Astrocyte (in vitro differentiated cells and primary cell): ENCODE data around the gene EPB41L4B. TPM values are rescaled to one million over a fixed set of nuclear protein-coding genes. Genes with fewer than 3 reads are reported as not detected.

ENCODE experiments used
- DNase-seq: peaks from one replicate; pipeline ENCODE4 v3.0.0-alpha.2; 2010; ENCODE audit warnings: low read depth
- FAIRE-seq: peaks from 2 replicates; lab custom pipeline; 2011; peaks lifted over from hg19 to GRCh38; lab: Jason Lieb, UNC
- H2AFZ ChIP-seq: 2 replicates; pipeline ENCODE4 v1.6.0; 2012; ENCODE audit warnings: low read depth, low read length, inconsistent platforms
- H3K27ac ChIP-seq: 2 replicates; pipeline ENCODE4 v1.5.1; 2011; ENCODE audit warnings: low read depth, low read length, inconsistent platforms
- H3K27me3 ChIP-seq: 2 replicates; pipeline ENCODE4 v1.6.0; 2011; ENCODE audit warnings: low read length, inconsistent platforms; ENCODE audit not compliant: insufficient read depth
- H3K36me3 ChIP-seq: 2 replicates; pipeline ENCODE4 v1.5.1; 2011; ENCODE audit warnings: low read length, inconsistent platforms; ENCODE audit not compliant: insufficient read depth
- H3K4me1 ChIP-seq: 2 replicates; pipeline ENCODE4 v1.5.1; 2011; ENCODE audit warnings: low read length, inconsistent platforms; ENCODE audit not compliant: insufficient read depth
- H3K4me2 ChIP-seq: 2 replicates; pipeline ENCODE4 v1.6.0; 2012; ENCODE audit warnings: low read length, inconsistent platforms
- H3K4me3 ChIP-seq: 2 replicates; pipeline ENCODE4 v1.5.1; 2011; ENCODE audit warnings: low read depth, mild to moderate bottlenecking, low read length, inconsistent platforms; ENCODE audit not compliant: insufficient read depth
- H3K79me2 ChIP-seq: 2 replicates; pipeline ENCODE4 v1.6.0; 2012; ENCODE audit warnings: mild to moderate bottlenecking, low read length, inconsistent platforms; ENCODE audit not compliant: insufficient read depth
- H3K9ac ChIP-seq: 2 replicates; pipeline ENCODE4 v1.6.0; 2012; ENCODE audit warnings: mild to moderate bottlenecking, low read length, inconsistent platforms
- H3K9me3 ChIP-seq: 2 replicates; pipeline ENCODE4 v1.5.1; 2012; ENCODE audit warnings: low read depth, mild to moderate bottlenecking, low read length, inconsistent platforms; ENCODE audit not compliant: insufficient read depth
- H4K20me1 ChIP-seq: 2 replicates; pipeline ENCODE4 v1.6.0; 2012; ENCODE audit warnings: low read length, inconsistent platforms; ENCODE audit not compliant: insufficient read depth
- H3K27ac Mint-ChIP-seq: one replicate; pipeline ENCODE4 v1.8.0; 2021; ENCODE audit warnings: mild to moderate bottlenecking, mixed read lengths; ENCODE audit not compliant: unreplicated experiment
- H3K27me3 Mint-ChIP-seq: one replicate; pipeline ENCODE4 v1.8.0; 2021; ENCODE audit warnings: low read depth, mixed read lengths; ENCODE audit not compliant: unreplicated experiment
- H3K36me3 Mint-ChIP-seq: one replicate; pipeline ENCODE4 v1.8.0; 2021; ENCODE audit warnings: low read depth, mixed read lengths; ENCODE audit not compliant: unreplicated experiment
- H3K4me1 Mint-ChIP-seq: one replicate; pipeline ENCODE4 v1.8.0; 2021; ENCODE audit warnings: low read depth, mixed read lengths; ENCODE audit not compliant: unreplicated experiment
- H3K4me3 Mint-ChIP-seq: one replicate; pipeline ENCODE4 v1.8.0; 2021; ENCODE audit warnings: mild to moderate bottlenecking, moderate library complexity, mixed read lengths; ENCODE audit not compliant: unreplicated experiment
- H3K9me3 Mint-ChIP-seq: one replicate; pipeline ENCODE4 v1.8.0; 2021; ENCODE audit warnings: mild to moderate bottlenecking, mixed read lengths; ENCODE audit not compliant: unreplicated experiment
- EZH2 ChIP-seq: IDR thresholded peaks from 2 replicates; pipeline ENCODE4 v1.6.1; 2012; ENCODE audit warnings: mild to moderate bottlenecking, low read length, inconsistent platforms; ENCODE audit not compliant: insufficient read depth
- total RNA-seq: library from RNA; stranded (reverse); gene quantifications from 2 replicates; pipeline ENCODE4 v1.2.1, GENCODE V29; 2021
- TF ChIP-seq, protein P1 (sequence below): IDR thresholded peaks from 2 replicates; pipeline ENCODE4 v1.5.1; 2011; ENCODE audit warnings: low read depth, mild to moderate bottlenecking, inconsistent platforms, low read length, moderate library complexity; ENCODE audit not compliant: insufficient read depth

EPB41L4B gene
- total RNA-seq, 1 donor from 2014 or later = 2.0 TPM

- no peak for FAIRE-seq
- TF ChIP-seq EZH2 = no peak
- TF ChIP-seq, protein P1, sequence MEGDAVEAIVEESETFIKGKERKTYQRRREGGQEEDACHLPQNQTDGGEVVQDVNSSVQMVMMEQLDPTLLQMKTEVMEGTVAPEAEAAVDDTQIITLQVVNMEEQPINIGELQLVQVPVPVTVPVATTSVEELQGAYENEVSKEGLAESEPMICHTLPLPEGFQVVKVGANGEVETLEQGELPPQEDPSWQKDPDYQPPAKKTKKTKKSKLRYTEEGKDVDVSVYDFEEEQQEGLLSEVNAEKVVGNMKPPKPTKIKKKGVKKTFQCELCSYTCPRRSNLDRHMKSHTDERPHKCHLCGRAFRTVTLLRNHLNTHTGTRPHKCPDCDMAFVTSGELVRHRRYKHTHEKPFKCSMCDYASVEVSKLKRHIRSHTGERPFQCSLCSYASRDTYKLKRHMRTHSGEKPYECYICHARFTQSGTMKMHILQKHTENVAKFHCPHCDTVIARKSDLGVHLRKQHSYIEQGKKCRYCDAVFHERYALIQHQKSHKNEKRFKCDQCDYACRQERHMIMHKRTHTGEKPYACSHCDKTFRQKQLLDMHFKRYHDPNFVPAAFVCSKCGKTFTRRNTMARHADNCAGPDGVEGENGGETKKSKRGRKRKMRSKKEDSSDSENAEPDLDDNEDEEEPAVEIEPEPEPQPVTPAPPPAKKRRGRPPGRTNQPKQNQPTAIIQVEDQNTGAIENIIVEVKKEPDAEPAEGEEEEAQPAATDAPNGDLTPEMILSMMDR = no peak
- no peaks in the 10 kb centered on the region for H4K20me1 ChIP-seq
- no peak overlapping the region for H2AFZ ChIP-seq
- no peak overlapping the region for H3K4me2 ChIP-seq
- no peak overlapping the region for H3K27ac ChIP-seq
- Mint-ChIP-seq H3K4me3 (no peak overlapping the region), H3K27me3 (peaks cover 20% of the 10 kb centered on the region), H3K27ac (no peak overlapping the region), H3K36me3 (no peaks in the 10 kb centered on the region), H3K4me1 (no peaks in the 10 kb centered on the region), H3K9me3 (no peaks in the 10 kb centered on the region)
- no peak for DNase-seq
- no peaks in the 10 kb centered on the region for H3K36me3 ChIP-seq
- H3K27me3 ChIP-seq = peaks cover 2% of the 10 kb centered on the region
- no peak overlapping the region for H3K4me3 ChIP-seq
- H3K9ac ChIP-seq = no peak overlapping the region
- H3K9me3 ChIP-seq = no peaks in the 10 kb centered on the region
- no peaks in the 10 kb centered on the region for H3K4me1 ChIP-seq
- no peaks in the 10 kb centered on the region for H3K79me2 ChIP-seq
Measured at GRCh38 chr9:109303900-109304299, 17.0 kb downstream of the EPB41L4B start.

DNA sequence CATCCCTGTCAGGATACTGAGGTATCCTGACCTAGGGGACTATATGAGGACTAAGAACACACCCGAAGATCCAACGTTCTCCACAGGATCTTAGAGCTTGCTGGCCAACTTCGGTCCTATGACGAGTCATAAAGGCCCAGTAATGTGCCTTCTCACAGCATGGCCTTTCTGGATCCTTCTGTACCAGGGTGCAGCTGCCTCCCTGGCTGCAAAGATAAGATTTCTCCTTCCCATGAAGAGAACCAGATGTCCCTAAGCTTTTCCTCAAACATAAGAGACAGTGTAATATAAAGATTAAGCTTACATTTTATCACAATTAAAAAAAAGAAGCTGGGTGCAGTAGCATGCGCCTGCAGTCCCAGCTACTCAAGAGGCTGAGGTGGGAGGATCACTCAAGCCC lies 18.3 kb downstream of the EPB41L4B start:
- no peaks in the 10 kb centered on the region for H3K36me3 Mint-ChIP-seq
- H3K79me2 ChIP-seq = no peaks in the 10 kb centered on the region
- no peak overlapping the region for H3K4me2 ChIP-seq
- no peak overlapping the region for H3K9ac ChIP-seq
- no peak overlapping the region for H3K4me3 Mint-ChIP-seq
- no peak overlapping the region for H2AFZ ChIP-seq
- H3K27me3 Mint-ChIP-seq = peaks cover 16% of the 10 kb centered on the region
- H3K9me3 ChIP-seq = no peaks in the 10 kb centered on the region
- DNase-seq (no peak), FAIRE-seq (no peak)
- peaks cover 2% of the 10 kb centered on the region for H3K27me3 ChIP-seq
- no peak overlapping the region for H3K27ac Mint-ChIP-seq
- no peaks in the 10 kb centered on the region for H3K4me1 Mint-ChIP-seq
- H3K9me3 Mint-ChIP-seq = no peaks in the 10 kb centered on the region
- H3K4me1 ChIP-seq = peaks cover 4% of the 10 kb centered on the region
- no peaks in the 10 kb centered on the region for H3K36me3 ChIP-seq
- TF ChIP-seq, protein P1 = no peak
- TF ChIP-seq EZH2 = no peak
- peaks cover 2% of the 10 kb centered on the region for H4K20me1 ChIP-seq
- no peak overlapping the region for H3K4me3 ChIP-seq
- H3K27ac ChIP-seq = no peak overlapping the region

GRCh38 chr9:109301012-109301411 lies 19.8 kb downstream of the EPB41L4B start:
- DNase-seq (no peak), FAIRE-seq (no peak)
- Mint-ChIP-seq H3K9me3 (no peaks in the 10 kb centered on the region), H3K36me3 (no peaks in the 10 kb centered on the region), H3K27ac (no peak overlapping the region), H3K27me3 (peaks cover 16% of the 10 kb centered on the region), H3K4me3 (no peak overlapping the region), H3K4me1 (no peaks in the 10 kb centered on the region)
- H4K20me1 ChIP-seq = peaks cover 6% of the 10 kb centered on the region
- H3K36me3 ChIP-seq = no peaks in the 10 kb centered on the region
- no peak overlapping the region for H3K27ac ChIP-seq
- TF ChIP-seq, protein P1 = no peak
- TF ChIP-seq EZH2 = no peak
- peaks cover 8% of the 10 kb centered on the region for H3K4me1 ChIP-seq
- H3K4me2 ChIP-seq = no peak overlapping the region
- no peak overlapping the region for H3K9ac ChIP-seq
- H3K4me3 ChIP-seq = no peak overlapping the region
- H2AFZ ChIP-seq = no peak overlapping the region
- H3K9me3 ChIP-seq = no peaks in the 10 kb centered on the region
- no peaks in the 10 kb centered on the region for H3K79me2 ChIP-seq
- peaks cover 2% of the 10 kb centered on the region for H3K27me3 ChIP-seq
